GM19455 (cell line): ENCODE measurements around the gene OR10T2.
"Not testable (repeated sequence)": the region's sequence is repeated elsewhere in the genome, so short reads cannot be mapped to it uniquely, and the experiment has no call there.

Experiments used
- ATAC-seq: cut with Tn5 transposase; IDR thresholded peaks from one replicate; pipeline ENCODE4 v1.9.1; 2021; ENCODE audit not compliant: unreplicated experiment

The OR10T2 gene

DNA sequence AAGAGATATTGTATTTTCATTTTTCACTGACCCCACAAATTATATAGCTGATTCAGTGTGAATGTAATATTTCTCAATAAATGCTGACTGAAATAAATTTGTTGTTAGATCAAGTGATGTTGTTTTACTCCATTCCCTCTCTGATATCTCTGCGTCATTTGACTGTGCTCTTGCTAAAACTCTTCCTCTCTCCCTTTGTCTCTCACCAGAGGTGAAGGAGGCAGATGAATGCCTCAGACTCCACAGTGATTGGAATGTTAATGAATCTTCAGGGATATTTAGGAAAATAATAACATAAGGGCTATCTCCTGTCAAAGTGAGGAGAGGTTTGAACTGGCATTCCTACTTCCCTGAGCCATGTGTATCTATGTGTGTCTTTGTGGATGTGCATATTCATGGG lies 41.8 kb downstream of the OR10T2 start:
- no peak for ATAC-seq

DNA sequence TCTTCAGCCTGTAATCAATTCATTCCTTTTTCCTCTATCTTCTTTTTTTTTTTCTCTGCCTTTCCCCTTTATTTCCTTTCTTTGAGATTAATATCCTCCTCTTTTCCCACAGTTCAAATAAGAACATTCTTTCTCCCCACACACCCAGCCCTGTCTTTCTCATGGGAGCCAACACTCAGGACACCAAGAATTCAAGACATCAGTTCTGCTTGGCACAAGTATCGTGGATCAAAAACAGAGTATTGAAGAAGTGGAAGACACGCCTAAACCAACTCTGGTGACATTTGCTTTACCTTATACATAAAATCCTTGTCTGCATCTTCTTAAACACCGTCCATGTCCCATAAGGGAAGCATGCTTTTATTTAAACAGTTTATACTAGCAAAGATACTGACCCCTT lies 42.6 kb downstream of the OR10T2 start:
- ATAC-seq = no peak

DNA sequence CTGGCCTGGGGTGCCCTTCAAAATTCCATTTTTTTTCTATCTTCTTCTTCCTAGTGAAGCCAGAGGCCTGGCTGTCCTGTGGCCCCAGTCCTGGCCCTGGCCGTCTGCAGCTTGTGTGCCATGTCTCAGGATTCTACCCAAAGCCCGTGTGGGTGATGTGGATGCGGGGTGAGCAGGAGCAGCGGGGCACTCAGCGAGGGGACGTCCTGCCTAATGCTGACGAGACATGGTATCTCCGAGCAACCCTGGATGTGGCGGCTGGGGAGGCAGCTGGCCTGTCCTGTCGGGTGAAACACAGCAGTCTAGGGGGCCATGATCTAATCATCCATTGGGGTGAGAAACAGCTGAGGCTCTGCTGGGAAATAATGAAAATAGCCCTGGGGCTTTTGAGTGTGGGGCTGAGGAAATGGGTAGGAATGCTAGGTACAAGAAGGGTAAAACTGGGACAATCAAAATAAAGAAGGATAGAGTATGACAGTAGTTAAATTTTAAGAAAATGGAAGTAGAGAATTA lies 43.4 kb downstream of the OR10T2 start:
- ATAC-seq = no peak

DNA sequence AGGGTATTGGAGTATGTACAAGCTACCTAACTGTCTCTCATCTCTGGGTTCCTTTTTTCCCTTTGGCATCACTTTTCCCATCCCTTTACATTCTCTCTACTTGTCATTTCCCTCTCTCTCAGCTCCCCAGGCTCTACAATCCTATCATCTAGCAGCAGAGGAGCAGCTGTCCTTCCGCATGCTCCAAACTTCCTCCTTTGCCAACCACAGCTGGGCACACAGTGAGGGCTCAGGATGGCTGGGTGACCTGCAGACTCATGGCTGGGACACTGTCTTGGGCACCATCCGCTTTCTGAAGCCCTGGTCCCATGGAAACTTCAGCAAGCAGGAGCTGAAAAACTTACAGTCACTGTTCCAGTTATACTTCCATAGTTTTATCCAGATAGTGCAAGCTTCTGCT lies 45.0 kb downstream of the OR10T2 start:
- no peak for ATAC-seq

DNA sequence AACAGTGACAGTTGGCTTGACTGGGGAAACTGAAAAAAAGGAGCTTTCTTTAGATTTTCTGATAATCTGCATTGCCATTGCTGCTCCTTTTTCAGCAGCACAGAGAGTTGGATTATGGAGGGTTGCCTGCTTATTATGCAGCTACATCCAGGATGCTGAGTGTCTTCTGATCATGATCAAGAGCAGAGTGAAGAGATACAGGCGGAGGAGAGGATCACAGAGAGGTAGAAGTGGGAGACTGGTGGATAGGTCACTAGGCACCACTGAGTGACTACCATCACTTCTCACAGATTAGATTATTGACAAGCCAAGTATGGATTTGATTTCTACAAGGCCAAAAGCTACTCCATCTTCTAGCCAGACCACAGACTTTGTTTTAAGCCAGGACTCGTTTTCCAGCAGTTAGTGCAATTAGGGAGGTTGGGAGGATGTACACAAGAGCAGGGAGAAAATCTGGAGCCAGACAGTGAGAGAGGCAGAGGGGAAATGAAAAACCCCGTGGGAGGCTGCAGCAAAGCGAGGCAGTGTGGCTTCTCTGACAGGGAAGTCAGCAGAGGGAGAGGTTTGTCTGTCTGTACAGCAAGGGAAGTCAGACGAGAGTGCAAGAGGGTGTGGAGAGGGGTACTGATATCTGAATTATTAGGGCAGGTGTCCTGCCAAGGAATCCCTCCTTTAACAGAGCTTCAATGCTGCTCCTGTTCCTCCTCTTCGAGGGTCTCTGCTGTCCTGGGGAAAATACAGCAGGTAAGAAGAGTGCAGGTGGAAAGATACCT lies 45.8 kb downstream of the OR10T2 start, which contains the start of gene CD1E:
Gene CD1E (plus strand): TSS at position 592 of the 773 bp plus-strand sequence. CDS start 95 bp downstream, at position 687.
- no peak for ATAC-seq

DNA sequence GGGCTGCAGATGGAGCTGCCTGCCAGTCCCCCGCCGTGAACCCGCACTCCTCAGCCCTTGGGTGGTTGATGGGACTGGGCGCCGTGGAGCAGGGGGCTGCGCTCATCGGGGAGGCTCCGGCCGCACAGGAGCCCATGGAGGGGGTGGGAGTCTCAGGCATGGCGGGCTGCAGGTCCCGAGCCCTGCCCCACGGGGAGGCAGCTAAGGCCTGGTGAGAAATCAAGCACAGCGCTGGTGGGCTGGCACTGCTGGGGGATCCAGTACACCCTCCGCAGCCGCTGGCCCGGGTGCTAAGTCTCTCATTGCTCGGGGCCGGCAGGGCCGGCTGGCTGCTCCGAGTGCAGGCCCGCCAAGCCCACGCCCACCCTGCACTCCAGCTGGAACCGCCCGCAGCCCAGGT lies 50.3 kb downstream of the OR10T2 start:
- ATAC-seq = not testable (repeated sequence)
